ENCODE measurements around the gene L3MBTL4.

DNA sequence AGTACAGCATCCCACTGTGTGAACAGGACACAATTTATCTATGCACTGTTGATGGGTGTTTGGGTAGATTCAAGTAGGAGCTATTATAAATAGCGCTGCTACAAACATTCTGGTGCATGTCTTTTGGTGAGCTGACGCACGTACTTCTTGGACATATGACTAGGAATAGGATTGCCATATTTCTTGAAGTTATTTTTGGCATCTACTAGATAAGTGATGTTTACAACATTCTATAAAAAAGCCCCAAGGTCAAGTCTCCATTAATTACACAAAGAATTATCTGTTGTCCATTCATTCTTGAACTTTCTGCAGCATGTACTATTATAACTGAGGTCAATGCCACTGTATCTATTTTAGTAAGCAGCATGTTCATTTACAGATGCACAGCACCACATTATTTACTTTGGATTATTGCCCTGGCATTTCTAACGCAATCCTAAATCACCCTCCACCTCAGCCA is 293.9 kb downstream of the L3MBTL4 start:
- no peak for TF ChIP-seq POLR2A (IDR thresholded peaks at IDR 0.05)
- TF ChIP-seq, protein P1, sequence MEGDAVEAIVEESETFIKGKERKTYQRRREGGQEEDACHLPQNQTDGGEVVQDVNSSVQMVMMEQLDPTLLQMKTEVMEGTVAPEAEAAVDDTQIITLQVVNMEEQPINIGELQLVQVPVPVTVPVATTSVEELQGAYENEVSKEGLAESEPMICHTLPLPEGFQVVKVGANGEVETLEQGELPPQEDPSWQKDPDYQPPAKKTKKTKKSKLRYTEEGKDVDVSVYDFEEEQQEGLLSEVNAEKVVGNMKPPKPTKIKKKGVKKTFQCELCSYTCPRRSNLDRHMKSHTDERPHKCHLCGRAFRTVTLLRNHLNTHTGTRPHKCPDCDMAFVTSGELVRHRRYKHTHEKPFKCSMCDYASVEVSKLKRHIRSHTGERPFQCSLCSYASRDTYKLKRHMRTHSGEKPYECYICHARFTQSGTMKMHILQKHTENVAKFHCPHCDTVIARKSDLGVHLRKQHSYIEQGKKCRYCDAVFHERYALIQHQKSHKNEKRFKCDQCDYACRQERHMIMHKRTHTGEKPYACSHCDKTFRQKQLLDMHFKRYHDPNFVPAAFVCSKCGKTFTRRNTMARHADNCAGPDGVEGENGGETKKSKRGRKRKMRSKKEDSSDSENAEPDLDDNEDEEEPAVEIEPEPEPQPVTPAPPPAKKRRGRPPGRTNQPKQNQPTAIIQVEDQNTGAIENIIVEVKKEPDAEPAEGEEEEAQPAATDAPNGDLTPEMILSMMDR (IDR thresholded peaks at IDR 0.05), result no peak
